ENCODE data around the gene SMIM41. TPM values are rescaled to one million over a fixed set of nuclear protein-coding genes. Genes with fewer than 3 reads are reported as not detected.
A peak's percentile ranks its signal among the peaks of the same experiment; 100 is the strongest.

SMIM41 gene
- total and polyA plus RNA-seq, 2 donors from 2014 or later: 0.31 TPM; not detected in 1

DNA sequence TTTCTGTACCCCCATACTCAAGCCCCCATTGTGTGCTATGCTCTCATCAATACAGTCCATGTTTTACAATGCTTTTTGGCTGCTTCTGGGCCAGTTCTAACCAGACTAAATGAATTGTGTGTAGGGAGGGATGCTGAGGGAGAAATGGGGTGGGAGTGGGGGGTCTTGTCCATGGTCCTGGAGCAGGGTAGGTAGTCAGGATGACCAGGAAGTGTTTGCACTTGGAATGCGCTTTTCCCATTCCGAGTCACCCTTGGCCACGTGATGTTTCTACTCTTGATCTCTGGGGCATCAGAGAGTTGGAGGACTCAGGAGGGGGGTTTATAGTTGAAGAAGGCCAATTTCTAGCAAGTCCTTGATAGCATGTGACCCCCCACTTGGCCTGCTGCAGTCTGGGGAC is 1.2 kb upstream of the SMIM41 start:
- Histone ChIP-seq H3K9me3 (ENCODE audit: control insufficient read depth in 2 of 3, insufficient read depth in 1 of 3, low read length in 3 of 3) (no peaks in the 10 kb centered on the region), H3K9ac (ENCODE audit: low read length in 3 of 3) (no peak overlapping the region), H3K4me3 (ENCODE audit: low read length in 3 of 3) (no peak overlapping the region), H3K27me3 (ENCODE audit: control insufficient read depth, insufficient read depth, low read length) (no peaks in the 10 kb centered on the region), H3K36me3 (ENCODE audit: control insufficient read depth in 2 of 3, insufficient read depth in 3 of 3, low read length in 3 of 3) (peaks cover 2 to 27% (median 24%) of the 10 kb centered on the region in 3 donors), H3K4me1 (ENCODE audit: control insufficient read depth in 2 of 3, insufficient read depth in 2 of 3, low read depth in 1 of 3, low read length in 3 of 3) (peaks cover 0 to 32% (median 7%) of the 10 kb centered on the region in 3 donors), H3K27ac (ENCODE audit: low read depth in 2 of 2, low read length in 2 of 2) (no peak overlapping the region)
- intact Hi-C loops (cut with DNase I): loop anchor here (10.0 kb wide), 1 partner anchor 53 kb away; no protein-coding TSS in a partner anchor
- DNase-seq (peak in 1 of 5 donors; percentile 8), FAIRE-seq (no peak)
- TF ChIP-seq, protein P1, sequence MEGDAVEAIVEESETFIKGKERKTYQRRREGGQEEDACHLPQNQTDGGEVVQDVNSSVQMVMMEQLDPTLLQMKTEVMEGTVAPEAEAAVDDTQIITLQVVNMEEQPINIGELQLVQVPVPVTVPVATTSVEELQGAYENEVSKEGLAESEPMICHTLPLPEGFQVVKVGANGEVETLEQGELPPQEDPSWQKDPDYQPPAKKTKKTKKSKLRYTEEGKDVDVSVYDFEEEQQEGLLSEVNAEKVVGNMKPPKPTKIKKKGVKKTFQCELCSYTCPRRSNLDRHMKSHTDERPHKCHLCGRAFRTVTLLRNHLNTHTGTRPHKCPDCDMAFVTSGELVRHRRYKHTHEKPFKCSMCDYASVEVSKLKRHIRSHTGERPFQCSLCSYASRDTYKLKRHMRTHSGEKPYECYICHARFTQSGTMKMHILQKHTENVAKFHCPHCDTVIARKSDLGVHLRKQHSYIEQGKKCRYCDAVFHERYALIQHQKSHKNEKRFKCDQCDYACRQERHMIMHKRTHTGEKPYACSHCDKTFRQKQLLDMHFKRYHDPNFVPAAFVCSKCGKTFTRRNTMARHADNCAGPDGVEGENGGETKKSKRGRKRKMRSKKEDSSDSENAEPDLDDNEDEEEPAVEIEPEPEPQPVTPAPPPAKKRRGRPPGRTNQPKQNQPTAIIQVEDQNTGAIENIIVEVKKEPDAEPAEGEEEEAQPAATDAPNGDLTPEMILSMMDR (IDR thresholded peaks at IDR 0.05; ENCODE audit: borderline replicate concordance, extremely low read depth, insufficient read depth): no peak

GRCh38 chr12:52080403-52081251 is 1.1 kb downstream of the SMIM41 start:
- Histone ChIP-seq H3K27ac (ENCODE audit: low read depth in 2 of 2, low read length in 2 of 2) (peak overlapping the region in 1 of 2 donors; percentile 32), H3K4me3 (ENCODE audit: low read length in 3 of 3) (no peak overlapping the region), H3K9ac (ENCODE audit: low read length in 3 of 3) (peak overlapping the region in 1 of 3 donors; percentile 40), H3K4me1 (ENCODE audit: control insufficient read depth in 2 of 3, insufficient read depth in 2 of 3, low read depth in 1 of 3, low read length in 3 of 3) (peaks cover 0 to 20% (median 7%) of the 10 kb centered on the region in 3 donors), H3K9me3 (ENCODE audit: control insufficient read depth in 2 of 3, insufficient read depth in 1 of 3, low read length in 3 of 3) (no peaks in the 10 kb centered on the region), H3K27me3 (ENCODE audit: control insufficient read depth, insufficient read depth, low read length) (no peaks in the 10 kb centered on the region), H3K36me3 (ENCODE audit: control insufficient read depth in 2 of 3, insufficient read depth in 3 of 3, low read length in 3 of 3) (peaks cover 0 to 16% (median 16%) of the 10 kb centered on the region in 3 donors)
- TF ChIP-seq, protein P1 (IDR thresholded peaks at IDR 0.05; ENCODE audit: borderline replicate concordance, extremely low read depth, insufficient read depth): no peak
- FAIRE-seq (no peak), DNase-seq (peak in 3 of 5 donors; percentile 36 to 56 (median 52))
- intact Hi-C loops (cut with DNase I): no loop called here

DNA sequence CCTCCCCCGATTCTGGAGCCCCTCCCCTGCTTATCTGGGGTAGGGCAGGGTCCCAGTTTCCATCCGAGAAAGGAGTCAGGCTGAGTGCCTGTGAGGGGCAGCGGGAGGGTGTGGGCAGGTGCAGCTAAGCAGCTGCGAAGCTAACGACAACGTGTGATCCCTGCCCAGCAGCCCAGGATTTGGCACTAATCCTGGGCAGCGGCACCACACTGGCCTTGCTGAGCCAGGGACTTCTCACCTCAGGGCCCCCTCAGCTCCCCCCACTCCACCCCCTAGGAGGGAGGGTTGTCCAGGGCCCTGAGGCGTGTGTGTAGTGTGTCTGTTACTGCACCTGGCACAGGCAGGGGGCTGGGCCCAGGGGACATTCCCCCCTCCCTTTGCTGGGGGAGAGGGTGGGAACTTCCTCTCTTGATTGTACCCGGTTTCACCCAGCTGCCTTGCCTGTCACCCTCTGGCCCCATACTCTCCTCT is 1.8 kb downstream of the SMIM41 start:
- peaks cover 0 to 15% (median 14%) of the 10 kb centered on the region in 3 donors for H3K36me3 ChIP-seq (ENCODE audit: control insufficient read depth in 2 of 3, insufficient read depth in 3 of 3, low read length in 3 of 3)
- no peak overlapping the region for H3K4me3 ChIP-seq (ENCODE audit: low read length in 3 of 3)
- peak overlapping the region; percentile 41 to 56 for H3K27ac ChIP-seq (ENCODE audit: low read depth in 2 of 2, low read length in 2 of 2)
- DNase-seq (peak in 3 of 5 donors; percentile 26 to 66 (median 40)), FAIRE-seq (no peak)
- TF ChIP-seq, protein P1 (IDR thresholded peaks at IDR 0.05; ENCODE audit: borderline replicate concordance, extremely low read depth, insufficient read depth): no peak
- intact Hi-C loops (cut with DNase I): no loop called here
- H3K9me3 ChIP-seq (ENCODE audit: control insufficient read depth in 2 of 3, insufficient read depth in 1 of 3, low read length in 3 of 3): no peaks in the 10 kb centered on the region
- peaks cover 0 to 20% (median 7%) of the 10 kb centered on the region in 3 donors for H3K4me1 ChIP-seq (ENCODE audit: control insufficient read depth in 2 of 3, insufficient read depth in 2 of 3, low read depth in 1 of 3, low read length in 3 of 3)
- no peaks in the 10 kb centered on the region for H3K27me3 ChIP-seq (ENCODE audit: control insufficient read depth, insufficient read depth, low read length)
- peak overlapping the region in 2 of 3 donors; percentile 40 to 47 for H3K9ac ChIP-seq (ENCODE audit: low read length in 3 of 3)
